ENCODE data around the gene TYMP. TPM values are rescaled to one million over a fixed set of nuclear protein-coding genes. Genes with fewer than 3 reads are reported as not detected.
A peak's percentile ranks its signal among the peaks of the same experiment; 100 is the strongest.

The TYMP gene
- polyA plus RNA-seq, 2 donors, result 35.7 to 48.0 TPM

DNA sequence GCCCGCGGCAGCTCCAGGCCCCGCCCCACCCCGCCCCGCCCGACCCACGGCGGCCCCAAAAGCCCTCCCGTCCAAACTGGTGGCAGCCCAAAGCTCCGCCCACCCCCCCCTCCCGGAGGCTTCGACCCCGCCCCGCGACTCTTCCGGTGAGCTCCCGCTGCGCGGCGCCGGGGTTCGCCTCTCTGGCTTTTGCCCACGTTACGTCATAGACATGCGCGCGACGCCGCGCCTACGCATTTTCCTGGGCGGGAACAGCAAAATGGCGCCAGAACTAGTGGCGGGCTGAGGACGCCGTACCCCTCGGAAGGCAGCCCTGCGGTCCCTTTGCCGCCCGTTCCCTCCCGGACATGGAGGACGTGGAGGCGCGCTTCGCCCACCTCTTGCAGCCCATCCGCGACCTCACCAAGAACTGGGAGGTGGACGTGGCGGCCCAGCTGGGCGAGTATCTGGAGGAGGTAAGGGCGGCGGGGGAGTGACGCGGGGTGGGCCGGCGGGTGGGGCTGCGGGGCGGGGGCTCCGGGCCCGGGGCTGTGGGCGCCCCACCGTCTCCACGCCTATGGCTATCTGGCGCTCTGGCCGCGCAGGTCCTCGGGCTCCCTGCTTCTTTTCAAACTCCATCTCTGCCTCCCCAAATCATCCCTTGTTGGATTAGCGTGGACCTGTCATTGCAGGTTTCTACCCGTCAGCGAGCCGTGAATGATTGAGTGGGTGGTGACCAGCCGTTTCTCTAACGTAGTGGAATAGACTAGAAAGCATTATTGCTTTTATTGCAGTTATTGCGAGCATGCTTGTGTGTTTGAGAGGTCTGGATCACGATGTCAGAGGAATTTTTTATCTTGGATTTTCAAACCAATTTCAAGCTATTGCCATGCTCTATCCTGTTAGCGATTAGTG is 21.6 kb downstream of the TYMP start, which contains the start of gene NCAPH2:
TSS of gene NCAPH2 (plus strand) at position 234 of the 894 bp plus-strand sequence. CDS start at position 348, 114 bp downstream.
- H3K27me3 ChIP-seq (ENCODE audit: control insufficient read depth in 1 of 2, insufficient read depth in 2 of 2, low read length in 2 of 2), result no peaks in the 10 kb centered on the region
- peak within 1 kb of the TSS; percentile 79 to 92 for H3K4me3 ChIP-seq (ENCODE audit: low read depth in 1 of 2, low read length in 2 of 2)
- H3K27ac ChIP-seq (ENCODE audit: low read depth in 2 of 2, low read length in 1 of 2), result peak within 1 kb of the TSS; percentile 96 to 100
- H3K9me3 ChIP-seq (ENCODE audit: control insufficient read depth in 2 of 2, insufficient read depth in 1 of 2, low read depth in 1 of 2, low read length in 1 of 2), result no peaks in the 10 kb centered on the region
- H3K36me3 ChIP-seq (ENCODE audit: control insufficient read depth in 2 of 2, insufficient read depth in 2 of 2, low read length in 1 of 2), result peaks cover 0 to 26% of the 10 kb centered on the region in 2 donors
- peaks cover 10 to 28% of the 10 kb centered on the region in 2 donors for H3K4me1 ChIP-seq (ENCODE audit: control insufficient read depth in 2 of 2, insufficient read depth in 2 of 2, low read length in 1 of 2)
- 1% methylated on average over 51 to 75 of the region's 76 CpGs for WGBS, 2 donors

DNA sequence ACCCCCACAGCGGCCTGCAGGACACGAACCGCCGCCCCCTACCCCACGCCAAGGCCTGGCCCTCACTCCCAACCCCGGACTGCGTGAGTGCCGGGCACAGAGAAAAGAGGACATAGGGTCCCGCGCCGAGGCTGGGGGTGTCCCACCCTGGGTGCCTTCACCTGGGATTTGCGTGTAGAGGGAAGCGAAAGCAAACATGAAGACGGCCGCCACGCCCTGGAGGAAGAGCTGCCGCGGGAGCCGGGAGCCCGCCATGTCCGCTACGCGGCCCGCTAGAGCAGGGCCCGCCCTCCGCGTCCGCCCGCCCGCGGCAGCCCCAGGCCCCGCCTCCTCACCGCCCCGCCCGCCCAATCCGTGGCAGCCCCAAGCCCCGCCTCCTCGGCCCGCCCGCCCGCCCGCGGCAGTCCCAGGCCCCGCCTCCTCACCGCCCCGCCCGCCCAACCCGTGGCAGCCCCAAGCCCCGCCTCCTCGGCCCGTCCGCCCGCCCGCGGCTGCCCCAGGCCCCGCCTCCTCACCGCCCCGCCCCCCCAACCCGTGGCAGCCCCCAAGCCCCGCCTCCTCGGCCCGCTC is 22.3 kb downstream of the TYMP start, which contains the start of gene LMF2:
TSS of gene LMF2 (minus strand) at position 282 of the 570 bp plus-strand sequence. CDS start at position 255, 27 bp downstream.
- H3K27me3 ChIP-seq (ENCODE audit: control insufficient read depth in 1 of 2, insufficient read depth in 2 of 2, low read length in 2 of 2), result no peaks in the 10 kb centered on the region
- H3K4me3 ChIP-seq (ENCODE audit: low read depth in 1 of 2, low read length in 2 of 2), result peak within 1 kb of the TSS; percentile 79 to 92
- peaks cover 10 to 28% of the 10 kb centered on the region in 2 donors for H3K4me1 ChIP-seq (ENCODE audit: control insufficient read depth in 2 of 2, insufficient read depth in 2 of 2, low read length in 1 of 2)
- no peaks in the 10 kb centered on the region for H3K9me3 ChIP-seq (ENCODE audit: control insufficient read depth in 2 of 2, insufficient read depth in 1 of 2, low read depth in 1 of 2, low read length in 1 of 2)
- peaks cover 0 to 32% of the 10 kb centered on the region in 2 donors for H3K36me3 ChIP-seq (ENCODE audit: control insufficient read depth in 2 of 2, insufficient read depth in 2 of 2, low read length in 1 of 2)
- peak within 1 kb of the TSS; percentile 96 to 100 for H3K27ac ChIP-seq (ENCODE audit: low read depth in 2 of 2, low read length in 1 of 2)
- 0 to 1% methylated on average over 37 to 60 of the region's 62 CpGs for WGBS, 2 donors

DNA sequence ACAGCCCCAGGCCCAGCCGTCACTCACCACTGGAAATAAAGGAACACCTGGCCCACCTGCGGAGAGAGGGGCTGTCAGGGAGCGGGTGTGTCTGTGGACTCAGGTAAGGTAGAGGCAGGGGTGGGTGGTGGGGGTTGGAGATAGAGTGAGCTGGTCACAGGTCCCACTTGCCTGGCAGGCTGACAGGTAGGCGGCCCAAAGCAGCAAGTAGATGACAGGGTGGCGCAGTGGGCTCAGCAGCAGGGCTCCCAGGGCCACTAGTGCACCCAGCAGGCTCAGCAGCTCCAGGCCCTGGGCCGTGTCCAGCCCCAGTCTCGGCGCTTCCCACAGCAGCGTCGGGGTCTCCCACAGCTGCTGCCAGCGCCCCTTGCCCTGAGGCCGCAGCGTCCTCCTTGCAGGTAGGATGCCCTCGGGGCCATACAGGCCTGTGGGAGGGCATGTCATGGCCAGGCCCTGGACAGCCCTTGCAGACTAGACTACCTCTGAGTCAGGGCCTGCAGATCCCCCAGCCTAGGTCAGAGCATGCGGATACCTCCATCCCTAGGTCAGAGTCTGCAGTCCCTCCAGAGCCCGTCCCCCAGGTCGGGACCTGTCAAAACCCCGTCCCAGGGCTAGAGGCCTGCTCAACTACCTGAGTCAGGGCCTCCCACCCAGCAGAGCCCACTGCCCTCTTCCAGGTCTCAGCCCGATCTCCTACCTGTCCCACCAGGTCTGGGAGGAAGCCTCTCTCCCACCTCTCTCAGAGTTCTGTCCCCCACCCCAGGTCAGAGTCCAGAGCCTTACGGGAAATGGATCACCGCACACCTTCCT is 23.0 kb downstream of the TYMP start:
- peaks cover 0 to 31% of the 10 kb centered on the region in 2 donors for H3K36me3 ChIP-seq (ENCODE audit: control insufficient read depth in 2 of 2, insufficient read depth in 2 of 2, low read length in 1 of 2)
- H3K27me3 ChIP-seq (ENCODE audit: control insufficient read depth in 1 of 2, insufficient read depth in 2 of 2, low read length in 2 of 2), result no peaks in the 10 kb centered on the region
- 22 to 34% methylated on average over 21 of the region's 21 CpGs for WGBS, 2 donors
- no peaks in the 10 kb centered on the region for H3K9me3 ChIP-seq (ENCODE audit: control insufficient read depth in 2 of 2, insufficient read depth in 1 of 2, low read depth in 1 of 2, low read length in 1 of 2)
- peak overlapping the region; percentile 82 to 89 for H3K27ac ChIP-seq (ENCODE audit: low read depth in 2 of 2, low read length in 1 of 2)
- peaks cover 10 to 28% of the 10 kb centered on the region in 2 donors for H3K4me1 ChIP-seq (ENCODE audit: control insufficient read depth in 2 of 2, insufficient read depth in 2 of 2, low read length in 1 of 2)
- peak overlapping the region; percentile 66 to 70 for H3K4me3 ChIP-seq (ENCODE audit: low read depth in 1 of 2, low read length in 2 of 2)

DNA sequence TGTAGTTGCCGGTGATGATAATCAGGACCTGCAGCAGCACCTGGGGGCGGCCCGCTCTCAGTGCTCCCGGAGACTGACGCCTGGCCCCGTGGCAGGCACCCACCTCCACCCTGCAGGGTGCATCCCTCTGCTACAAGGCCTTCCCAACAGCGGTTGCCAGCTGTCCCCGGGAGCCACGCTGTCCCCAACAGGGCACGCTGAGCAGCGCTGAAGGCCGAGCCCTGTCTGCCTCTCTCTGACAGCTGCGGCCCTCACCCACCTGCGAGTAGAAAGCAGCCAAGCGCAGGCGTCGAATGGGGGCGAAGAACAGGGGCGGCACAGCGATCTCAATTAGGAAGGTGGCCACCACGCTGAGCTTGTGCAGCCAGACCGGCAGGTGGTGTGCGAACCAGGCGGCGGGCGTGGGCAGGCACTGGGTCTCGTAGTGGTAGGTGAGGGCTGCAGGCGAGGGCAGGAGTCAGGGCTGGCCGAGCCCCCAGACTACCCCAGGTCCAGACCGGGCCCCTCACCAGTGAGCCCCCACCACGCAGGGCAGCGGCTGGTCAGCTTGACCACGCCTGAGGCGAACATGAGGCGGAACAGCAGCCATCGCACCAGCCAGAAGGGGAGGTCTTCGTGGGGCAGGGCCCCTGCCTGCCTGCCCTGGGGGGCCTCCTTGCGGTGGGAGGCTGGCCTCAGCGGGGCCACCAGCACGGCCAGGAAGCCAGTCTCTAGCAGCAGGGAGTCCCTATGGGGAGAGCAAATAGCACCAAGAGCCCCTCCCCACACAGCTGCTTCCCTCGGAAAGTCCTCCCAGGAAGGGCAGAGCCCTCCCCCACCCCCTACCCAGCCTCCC is 23.8 kb downstream of the TYMP start:
- H3K4me3 ChIP-seq (ENCODE audit: low read depth in 1 of 2, low read length in 2 of 2), result peak overlapping the region in 1 of 2 donors; percentile 70
- WGBS, 2 donors, result 83 to 89% methylated on average over 41 of the region's 41 CpGs
- H3K27me3 ChIP-seq (ENCODE audit: control insufficient read depth in 1 of 2, insufficient read depth in 2 of 2, low read length in 2 of 2), result no peaks in the 10 kb centered on the region
- H3K4me1 ChIP-seq (ENCODE audit: control insufficient read depth in 2 of 2, insufficient read depth in 2 of 2, low read length in 1 of 2), result peaks cover 10 to 28% of the 10 kb centered on the region in 2 donors
- no peaks in the 10 kb centered on the region for H3K9me3 ChIP-seq (ENCODE audit: control insufficient read depth in 2 of 2, insufficient read depth in 1 of 2, low read depth in 1 of 2, low read length in 1 of 2)
- H3K36me3 ChIP-seq (ENCODE audit: control insufficient read depth in 2 of 2, insufficient read depth in 2 of 2, low read length in 1 of 2), result peaks cover 0 to 30% of the 10 kb centered on the region in 2 donors
- H3K27ac ChIP-seq (ENCODE audit: low read depth in 2 of 2, low read length in 1 of 2), result no peak overlapping the region

DNA sequence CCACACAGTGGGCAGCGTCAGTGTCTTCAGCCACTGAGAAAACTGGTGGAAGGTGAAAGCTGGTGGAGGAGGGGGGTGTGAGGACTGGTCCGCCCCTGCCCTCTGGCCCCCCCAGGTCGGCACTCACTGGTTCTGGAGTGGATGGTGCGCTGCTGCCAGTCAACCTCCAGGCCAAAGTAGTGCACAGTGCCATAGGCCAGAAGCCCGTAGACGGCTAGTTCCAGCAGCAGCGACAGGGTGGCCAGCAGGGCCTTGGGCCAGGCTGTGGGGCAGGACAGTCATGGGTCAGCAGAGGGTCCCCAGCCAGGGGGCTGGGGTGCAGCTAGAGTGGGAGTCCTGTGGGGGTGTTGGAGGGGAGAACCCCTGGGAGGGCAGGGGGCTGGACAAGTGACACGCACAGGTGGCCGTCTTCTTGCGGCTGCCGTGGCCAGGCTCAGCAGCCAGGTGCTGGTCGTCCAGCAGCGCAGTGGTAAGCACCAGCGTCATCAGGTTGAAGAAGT is 24.5 kb downstream of the TYMP start:
- H3K27ac ChIP-seq (ENCODE audit: low read depth in 2 of 2, low read length in 1 of 2), result no peak overlapping the region
- WGBS, 2 donors, result 83 to 90% methylated on average over 14 of the region's 14 CpGs
- H3K4me3 ChIP-seq (ENCODE audit: low read depth in 1 of 2, low read length in 2 of 2), result no peak overlapping the region
- peaks cover 10 to 28% of the 10 kb centered on the region in 2 donors for H3K4me1 ChIP-seq (ENCODE audit: control insufficient read depth in 2 of 2, insufficient read depth in 2 of 2, low read length in 1 of 2)
- H3K27me3 ChIP-seq (ENCODE audit: control insufficient read depth in 1 of 2, insufficient read depth in 2 of 2, low read length in 2 of 2), result no peaks in the 10 kb centered on the region
- no peaks in the 10 kb centered on the region for H3K9me3 ChIP-seq (ENCODE audit: control insufficient read depth in 2 of 2, insufficient read depth in 1 of 2, low read depth in 1 of 2, low read length in 1 of 2)
- peaks cover 0 to 30% of the 10 kb centered on the region in 2 donors for H3K36me3 ChIP-seq (ENCODE audit: control insufficient read depth in 2 of 2, insufficient read depth in 2 of 2, low read length in 1 of 2)

DNA sequence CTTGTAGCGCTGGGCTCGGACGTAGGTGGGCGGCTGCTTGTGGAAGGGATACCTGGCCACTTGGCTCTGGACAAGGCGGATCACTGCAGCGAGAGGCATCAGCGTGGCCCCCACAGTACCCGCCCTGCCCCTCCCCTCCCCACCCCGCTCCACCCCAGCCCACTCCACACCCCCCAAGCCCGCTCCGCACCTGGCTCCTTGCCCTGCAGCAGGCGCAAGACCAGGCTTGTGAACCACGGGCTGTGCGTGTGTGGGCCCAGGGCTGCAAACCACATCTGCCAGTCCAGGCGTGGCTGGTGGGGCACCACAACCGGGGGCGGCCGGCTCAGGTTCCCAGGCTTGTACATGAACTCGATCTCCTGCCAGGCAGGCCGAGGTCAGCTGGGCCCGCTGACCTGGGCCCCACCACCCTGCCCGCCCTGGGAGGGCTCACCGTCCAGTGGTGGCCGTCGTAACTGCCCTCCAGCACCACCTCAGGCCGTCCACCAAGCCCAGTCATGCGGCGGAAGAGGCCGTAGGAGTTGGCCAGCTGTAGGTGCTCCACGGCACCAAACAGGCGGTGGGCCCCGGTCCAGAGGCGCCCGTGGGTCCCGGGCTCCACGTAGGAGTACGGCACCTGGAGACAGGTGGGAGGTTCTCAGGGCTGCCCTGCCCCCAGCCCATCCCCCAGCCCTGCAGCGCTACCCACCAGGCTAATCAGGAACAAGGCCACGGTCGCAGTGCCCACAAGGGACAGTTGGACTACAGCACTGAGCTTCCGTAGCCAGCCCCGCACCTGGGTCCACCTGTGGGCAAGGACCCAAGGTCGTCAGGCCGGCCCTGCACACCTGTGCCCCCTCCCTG is 25.2 kb downstream of the TYMP start:
- Histone ChIP-seq H3K27ac (ENCODE audit: low read depth in 2 of 2, low read length in 1 of 2) (peak overlapping the region in 1 of 2 donors; percentile 44), H3K4me1 (ENCODE audit: control insufficient read depth in 2 of 2, insufficient read depth in 2 of 2, low read length in 1 of 2) (peaks cover 10 to 28% of the 10 kb centered on the region in 2 donors), H3K36me3 (ENCODE audit: control insufficient read depth in 2 of 2, insufficient read depth in 2 of 2, low read length in 1 of 2) (peaks cover 0 to 30% of the 10 kb centered on the region in 2 donors), H3K9me3 (ENCODE audit: control insufficient read depth in 2 of 2, insufficient read depth in 1 of 2, low read depth in 1 of 2, low read length in 1 of 2) (no peaks in the 10 kb centered on the region), H3K4me3 (ENCODE audit: low read depth in 1 of 2, low read length in 2 of 2) (no peak overlapping the region), H3K27me3 (ENCODE audit: control insufficient read depth in 1 of 2, insufficient read depth in 2 of 2, low read length in 2 of 2) (no peaks in the 10 kb centered on the region)
- WGBS, 2 donors, result 63 to 64% methylated on average over 35 to 44 of the region's 44 CpGs

DNA sequence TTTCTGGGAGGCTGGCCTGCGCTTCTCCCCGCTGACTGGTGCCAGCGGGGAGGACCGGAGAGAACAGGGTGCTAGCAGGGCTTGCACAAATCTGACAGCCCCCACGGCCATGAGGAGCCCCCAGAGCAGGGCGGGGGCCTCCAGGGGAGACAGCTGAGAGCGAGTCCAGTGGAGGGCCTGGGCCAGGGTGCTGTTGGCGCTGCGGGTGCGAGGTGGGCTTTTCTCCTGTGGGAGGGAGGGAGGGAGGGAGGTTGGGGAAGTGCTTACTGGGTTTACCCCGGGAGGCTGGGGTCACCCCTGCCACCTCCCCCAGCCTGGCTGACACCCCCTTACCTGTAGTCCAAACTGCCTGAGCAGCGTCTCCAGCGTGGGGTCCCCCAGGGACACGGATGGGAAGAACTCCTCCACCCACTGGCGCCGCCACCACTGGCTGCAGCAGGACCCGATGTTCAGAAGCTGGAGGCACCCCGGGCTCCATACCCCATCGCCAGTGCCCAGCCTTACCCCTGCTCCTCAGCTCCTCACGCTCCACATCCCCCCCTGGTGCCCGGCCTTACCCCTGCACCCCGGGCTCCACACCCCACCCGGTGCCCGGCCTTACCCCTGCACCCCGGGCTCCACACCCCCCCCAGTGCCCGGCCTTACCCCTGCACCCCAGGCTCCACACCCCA is 26.2 kb downstream of the TYMP start:
- Histone ChIP-seq H3K36me3 (ENCODE audit: control insufficient read depth in 2 of 2, insufficient read depth in 2 of 2, low read length in 1 of 2) (peaks cover 0 to 30% of the 10 kb centered on the region in 2 donors), H3K9me3 (ENCODE audit: control insufficient read depth in 2 of 2, insufficient read depth in 1 of 2, low read depth in 1 of 2, low read length in 1 of 2) (no peaks in the 10 kb centered on the region), H3K4me1 (ENCODE audit: control insufficient read depth in 2 of 2, insufficient read depth in 2 of 2, low read length in 1 of 2) (peaks cover 10 to 28% of the 10 kb centered on the region in 2 donors), H3K27me3 (ENCODE audit: control insufficient read depth in 1 of 2, insufficient read depth in 2 of 2, low read length in 2 of 2) (no peaks in the 10 kb centered on the region), H3K4me3 (ENCODE audit: low read depth in 1 of 2, low read length in 2 of 2) (no peak overlapping the region), H3K27ac (ENCODE audit: low read depth in 2 of 2, low read length in 1 of 2) (no peak overlapping the region)
- 82 to 83% methylated on average over 23 to 25 of the region's 26 CpGs for WGBS, 2 donors

All from esophagus (tissue), 2 donors.